GM21423 (cell line): ENCODE results near the gene ZSCAN1.

Source experiments
- ATAC-seq: cut with Tn5 transposase; IDR thresholded peaks from one replicate; pipeline ENCODE4 v1.9.1; 2021; ENCODE audit warnings: mild to moderate bottlenecking, moderate library complexity; ENCODE audit not compliant: unreplicated experiment

The ZSCAN1 gene

DNA sequence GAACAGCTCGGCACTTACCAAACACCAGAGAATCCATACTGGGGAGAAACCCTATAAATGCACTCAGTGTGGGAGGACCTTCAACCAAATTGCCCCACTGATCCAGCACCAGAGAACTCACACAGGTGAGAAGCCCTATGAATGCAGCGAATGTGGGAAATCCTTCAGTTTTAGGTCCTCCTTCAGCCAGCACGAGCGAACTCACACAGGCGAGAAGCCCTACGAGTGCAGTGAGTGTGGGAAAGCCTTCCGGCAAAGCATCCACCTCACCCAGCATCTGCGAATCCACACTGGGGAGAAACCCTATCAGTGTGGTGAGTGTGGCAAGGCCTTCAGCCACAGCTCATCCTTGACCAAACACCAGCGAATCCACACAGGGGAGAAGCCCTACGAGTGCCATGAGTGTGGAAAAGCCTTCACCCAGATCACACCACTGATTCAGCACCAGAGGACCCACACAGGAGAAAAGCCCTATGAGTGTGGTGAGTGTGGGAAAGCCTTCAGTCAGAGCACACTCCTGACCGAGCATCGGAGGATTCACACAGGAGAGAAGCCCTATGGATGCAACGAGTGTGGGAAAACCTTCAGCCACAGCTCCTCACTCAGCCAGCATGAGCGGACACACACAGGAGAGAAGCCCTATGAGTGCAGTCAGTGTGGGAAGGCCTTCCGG lies 33.6 kb downstream of the ZSCAN1 start:
- no peak for ATAC-seq

- ATAC-seq = no peak
Observed at GRCh38 chr19:58079792-58080191, 46.0 kb downstream of the ZSCAN1 start.

DNA sequence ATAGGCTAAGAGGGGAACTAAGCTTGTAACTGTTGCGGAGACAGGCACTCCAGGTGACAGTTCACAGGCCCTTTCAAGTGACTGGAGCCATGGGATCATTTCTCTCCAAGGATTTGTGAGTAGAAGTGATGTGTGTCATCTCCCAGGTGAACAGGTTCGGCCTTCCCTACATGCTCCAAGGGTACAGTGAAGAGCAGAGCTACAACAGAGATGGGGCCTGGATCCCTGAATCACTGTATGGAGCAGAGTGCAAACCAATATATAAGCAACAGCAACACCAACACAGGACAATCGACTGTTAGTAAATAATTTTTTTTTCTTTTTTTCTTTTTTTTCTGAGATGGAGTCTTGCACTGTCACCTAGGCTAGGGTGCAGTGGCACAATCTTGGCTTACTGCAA lies 49.2 kb downstream of the ZSCAN1 start:
- no peak for ATAC-seq

GRCh38 chr19:58084596-58085347 lies 50.9 kb downstream of the ZSCAN1 start:
- ATAC-seq = no peak

- no peak for ATAC-seq
Observed at GRCh38 chr19:58085348-58085875, 51.6 kb downstream of the ZSCAN1 start.

DNA sequence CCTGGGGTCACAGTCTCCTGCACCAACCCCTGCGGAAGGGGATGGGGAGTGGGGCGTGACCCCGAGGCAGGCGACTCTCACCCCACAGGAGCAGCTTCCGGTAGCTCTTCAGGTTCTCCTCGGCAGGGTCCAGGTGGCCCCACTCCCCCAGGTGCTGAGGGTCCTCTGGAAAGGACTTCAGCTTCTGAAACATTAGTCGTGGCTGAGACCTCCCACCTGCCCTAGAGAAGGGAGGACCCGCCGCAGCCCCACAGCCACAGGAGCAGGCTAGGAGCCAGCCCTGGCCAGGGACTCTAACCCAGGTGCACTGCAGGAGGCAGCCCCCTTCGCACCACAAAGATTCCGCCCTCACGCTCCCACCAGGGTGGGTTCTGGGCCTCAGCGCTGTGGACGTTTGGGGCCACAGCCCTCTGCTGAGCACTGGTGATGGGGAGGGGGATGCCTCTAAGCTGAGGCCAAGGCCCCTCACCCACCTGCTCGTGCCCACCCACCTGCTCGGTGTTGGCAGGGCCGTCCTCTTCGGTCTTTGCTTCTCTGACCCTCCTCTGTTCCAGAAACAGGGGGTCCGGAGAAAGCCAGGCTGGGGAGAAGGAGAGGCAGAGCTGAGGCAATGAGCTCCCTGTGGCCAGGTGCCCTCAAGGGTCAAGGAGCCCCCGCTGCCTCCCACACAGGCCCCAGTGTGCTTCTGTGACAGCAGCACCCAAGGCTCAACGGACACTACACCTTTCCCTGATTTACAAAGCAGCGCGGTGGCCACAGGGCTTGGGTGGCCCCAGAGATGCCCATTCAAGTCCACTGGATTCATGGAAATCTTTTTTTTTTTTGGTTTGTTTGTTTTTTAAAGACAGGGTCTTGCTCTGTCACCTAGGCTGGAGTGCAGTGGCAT lies 53.2 kb downstream of the ZSCAN1 start:
- ATAC-seq = no peak

GRCh38 chr19:58088521-58089052 lies 54.8 kb downstream of the ZSCAN1 start:
- no peak for ATAC-seq

GRCh38 chr19:58089846-58090245 lies 56.0 kb downstream of the ZSCAN1 start:
- ATAC-seq = no peak

DNA sequence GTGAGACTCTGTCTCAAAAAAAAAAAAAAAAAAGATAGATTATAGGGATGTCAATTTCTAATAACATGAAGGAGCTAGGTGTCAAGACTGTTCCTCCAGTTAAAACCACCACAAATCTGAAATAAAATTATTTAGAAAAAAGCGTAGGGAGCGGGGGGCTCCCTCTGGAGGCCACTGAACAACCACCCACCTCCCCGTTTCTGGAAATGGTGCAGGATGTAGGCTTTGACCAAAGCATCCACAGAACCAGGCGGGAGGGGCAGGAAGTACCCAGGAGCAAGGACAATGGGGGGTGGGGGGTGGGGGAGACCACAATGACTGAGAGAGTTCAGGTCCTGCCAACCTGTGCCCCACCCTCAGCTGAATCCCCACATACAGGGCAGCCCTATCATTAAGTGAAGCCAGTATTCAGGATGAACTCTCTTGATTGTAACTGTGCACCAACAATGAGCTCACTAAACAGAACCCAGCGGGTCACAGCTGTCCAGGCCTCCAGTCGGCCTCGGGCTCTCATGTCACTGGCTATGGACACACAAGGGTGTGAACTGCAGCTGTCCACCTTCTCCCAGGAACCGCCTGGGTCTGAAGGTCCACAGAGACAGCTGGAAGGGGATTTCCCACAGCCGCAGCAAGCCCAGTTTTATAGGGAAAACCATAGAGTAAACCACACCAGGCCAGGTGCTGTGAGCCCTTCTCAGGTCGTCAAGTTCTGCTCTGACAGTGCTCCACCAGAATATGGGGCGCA lies 57.6 kb downstream of the ZSCAN1 start:
- ATAC-seq = no peak

- no peak for ATAC-seq
Observed at GRCh38 chr19:58093071-58093470, 59.2 kb downstream of the ZSCAN1 start.

GRCh38 chr19:58095328-58095727 lies 61.5 kb downstream of the ZSCAN1 start:
- ATAC-seq = no peak

GRCh38 chr19:58096884-58097283 lies 63.1 kb downstream of the ZSCAN1 start:
- ATAC-seq = no peak

GRCh38 chr19:58097349-58097748 lies 63.5 kb downstream of the ZSCAN1 start:
- no peak for ATAC-seq

GRCh38 chr19:58097781-58098681 lies 64.2 kb downstream of the ZSCAN1 start, which contains the start of gene ZSCAN18:
Gene ZSCAN18 (minus strand): TSS chr19:58098231. CDS start chr19:58090267, 7,964 bp downstream.
- ATAC-seq = peak; percentile 85

DNA sequence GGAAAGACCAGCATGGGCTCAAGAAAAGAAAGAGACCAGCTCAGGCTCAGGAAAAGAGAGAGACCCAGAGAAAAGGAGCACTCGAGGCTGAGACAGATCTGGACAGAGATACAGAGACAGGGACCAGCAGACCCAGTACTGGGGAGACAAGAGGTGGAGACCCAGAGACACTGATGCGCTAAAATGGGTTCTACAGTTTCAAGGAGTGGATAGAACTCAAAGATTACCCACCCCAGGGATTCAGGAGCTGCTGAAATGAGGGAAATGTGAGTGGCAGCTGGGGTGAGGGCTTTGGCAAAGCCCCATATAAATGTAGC lies 64.8 kb downstream of the ZSCAN1 start:
- ATAC-seq = no peak
